Activated CD4-positive, CD25-positive, alpha-beta regulatory T cell treated with anti-CD3 and anti-CD28 coated beads, Interleukin-2, amount 50 U/mL, for 16 hours (primary cell): ENCODE measurements around the gene ENPP6.

Experiments
- DNase-seq: peaks from one replicate; pipeline ENCODE4 v3.0.0-alpha.2; 2020; ENCODE audit warnings: low read depth, low spot score

Gene ENPP6

DNA sequence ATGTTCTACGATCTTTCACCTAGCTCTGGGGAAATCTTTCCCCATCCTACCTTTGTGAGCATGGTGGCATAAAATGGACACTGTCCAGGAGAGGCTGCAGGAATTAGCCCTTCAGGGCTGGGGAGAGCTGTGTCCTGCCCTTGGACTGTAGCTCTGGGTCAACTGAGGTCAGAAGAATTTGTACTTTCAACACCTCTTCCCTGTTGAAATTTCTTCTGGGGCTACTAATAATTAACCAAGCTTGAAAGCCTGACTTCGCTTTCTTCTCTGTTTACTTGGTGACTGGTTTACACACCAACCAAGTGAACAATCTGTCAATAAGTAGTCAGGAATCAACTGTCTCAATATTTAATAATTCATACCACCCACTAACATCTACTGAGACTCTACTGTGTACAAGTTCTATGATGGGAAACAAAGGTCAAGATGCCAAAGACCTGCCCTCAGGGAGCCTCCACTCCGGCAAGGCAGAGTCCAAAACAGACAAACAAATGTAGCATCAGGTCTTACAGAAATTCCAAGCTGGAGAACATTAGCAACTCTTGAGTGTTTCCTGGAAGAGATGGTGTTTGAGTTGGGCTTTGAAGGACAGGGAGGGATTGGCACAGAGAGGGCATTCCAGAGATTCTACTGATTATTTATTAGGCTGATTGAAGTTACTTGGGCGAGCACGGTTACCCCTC lies 113.1 kb downstream of the ENPP6 start:
- no peak for DNase-seq

DNA sequence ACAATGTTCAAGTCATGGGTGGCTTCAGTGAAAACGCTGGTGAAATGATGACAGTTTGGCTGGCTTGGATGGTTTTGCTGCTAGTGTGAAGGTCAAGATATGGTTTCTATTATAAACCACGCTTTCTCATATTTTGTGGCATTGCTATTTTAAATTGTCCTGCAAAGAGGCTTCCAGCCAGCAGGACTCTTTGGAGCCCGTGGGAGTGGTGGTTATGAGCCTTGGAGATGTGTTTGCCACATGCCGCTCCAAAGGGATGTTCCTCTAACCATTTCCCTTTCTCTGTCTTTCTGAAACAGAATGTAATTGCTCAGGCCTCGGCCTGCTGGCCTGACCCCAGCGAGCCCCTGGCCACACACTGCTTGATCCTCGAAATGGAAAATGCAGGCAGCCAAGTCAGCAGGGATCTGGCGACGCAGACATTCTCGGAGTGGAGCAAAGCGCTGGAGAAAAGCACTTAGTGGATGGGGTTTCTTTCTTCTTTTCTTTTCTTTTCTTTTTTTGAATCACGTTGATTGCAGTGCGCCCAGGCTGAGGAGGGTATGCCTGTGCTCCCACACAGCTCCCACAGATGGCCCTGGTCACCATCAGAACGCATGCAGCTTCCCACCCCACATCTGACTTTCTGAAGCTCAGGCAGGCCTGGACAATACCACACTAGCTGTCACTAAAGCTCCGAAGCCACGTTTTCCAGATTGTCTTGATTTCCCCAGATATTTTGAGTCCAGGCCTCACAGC lies 114.0 kb downstream of the ENPP6 start:
- no peak for DNase-seq

DNA sequence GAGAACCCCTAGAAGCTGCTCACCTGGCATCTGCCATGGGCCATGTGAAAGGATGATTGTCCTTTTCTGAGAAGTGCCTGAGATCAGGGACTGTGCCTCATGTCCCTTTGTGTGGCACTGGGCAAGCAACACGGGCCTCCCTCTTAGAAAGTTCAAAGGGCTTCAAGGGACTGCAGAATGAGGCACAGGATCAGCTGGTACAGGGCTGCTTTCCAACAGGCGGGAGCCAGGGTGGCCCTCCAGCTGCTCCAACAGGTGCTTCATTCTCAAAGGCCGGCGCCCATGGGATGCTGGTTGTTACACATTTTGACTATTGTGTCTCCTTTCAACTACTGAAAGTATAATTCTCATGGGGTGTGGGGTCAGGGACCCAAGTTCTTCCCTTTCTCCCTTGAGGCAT lies 114.7 kb downstream of the ENPP6 start:
- no peak for DNase-seq

DNA sequence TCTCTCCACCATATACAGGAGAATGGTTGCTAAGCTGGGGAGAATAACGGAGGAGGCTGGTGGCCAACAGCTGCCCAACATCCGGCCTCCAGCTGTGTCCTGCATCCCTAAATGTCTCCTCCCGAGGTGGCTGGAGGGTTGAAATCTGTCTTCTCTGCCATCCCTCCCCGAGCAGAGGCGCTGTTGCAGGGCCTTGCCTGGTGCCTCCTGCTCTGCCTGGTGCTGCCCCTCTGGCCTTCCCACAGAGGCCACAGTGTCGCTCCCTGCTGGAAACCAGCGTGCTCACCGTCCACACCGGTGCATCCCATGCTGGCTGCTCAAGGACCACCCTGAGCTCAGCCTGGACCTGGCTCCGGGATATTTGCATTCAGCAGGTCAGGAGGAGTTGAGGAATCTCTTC lies 115.2 kb downstream of the ENPP6 start:
- no peak for DNase-seq

DNA sequence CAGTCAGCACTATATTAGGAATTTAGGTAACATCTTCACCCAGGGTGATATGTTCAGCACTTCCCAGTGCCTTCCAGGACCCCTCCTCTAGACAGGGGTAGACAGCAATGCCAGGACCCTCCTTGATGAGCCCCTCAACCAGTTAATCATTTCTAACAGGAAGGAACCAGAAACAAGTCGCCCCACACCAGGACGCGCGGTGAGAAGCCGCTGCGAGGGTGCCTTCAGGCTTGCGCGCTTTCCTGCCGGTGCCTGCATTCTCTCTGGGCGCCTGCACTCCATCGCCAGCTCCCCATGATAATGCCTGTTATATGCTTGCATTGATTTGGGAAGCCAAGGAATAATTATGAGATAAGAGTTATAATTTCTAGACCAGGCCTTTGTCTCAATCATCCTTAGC lies 116.0 kb downstream of the ENPP6 start:
- no peak for DNase-seq

DNA sequence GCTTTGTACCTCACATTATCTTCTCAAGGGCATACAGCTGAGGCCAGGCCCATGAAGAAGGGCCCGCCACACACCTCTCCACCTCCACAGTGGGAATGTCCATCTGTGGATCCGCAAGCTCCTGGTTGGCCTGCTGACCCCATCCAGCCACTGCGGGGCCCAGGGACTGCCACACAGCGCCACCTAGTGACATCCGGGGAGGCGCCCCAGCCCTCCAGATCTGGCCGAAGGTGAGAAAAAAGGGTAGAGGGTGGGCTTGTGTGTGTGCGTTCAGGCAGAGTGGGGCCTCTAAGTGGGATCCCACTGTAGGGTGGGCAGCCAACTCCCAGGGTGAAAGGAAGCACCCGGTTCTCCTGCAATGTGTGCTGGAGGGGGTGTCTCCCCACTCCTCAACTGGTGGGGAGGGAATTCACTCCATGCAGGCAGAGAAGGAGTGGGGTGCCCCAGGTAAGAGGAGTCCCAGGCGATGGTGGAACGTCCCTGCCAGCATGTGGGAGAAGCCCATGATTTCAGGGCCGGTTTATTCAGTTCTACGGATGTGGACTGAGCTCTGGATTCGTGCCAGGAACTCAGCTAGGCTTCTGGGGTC lies 117.3 kb downstream of the ENPP6 start:
- DNase-seq = no peak

DNA sequence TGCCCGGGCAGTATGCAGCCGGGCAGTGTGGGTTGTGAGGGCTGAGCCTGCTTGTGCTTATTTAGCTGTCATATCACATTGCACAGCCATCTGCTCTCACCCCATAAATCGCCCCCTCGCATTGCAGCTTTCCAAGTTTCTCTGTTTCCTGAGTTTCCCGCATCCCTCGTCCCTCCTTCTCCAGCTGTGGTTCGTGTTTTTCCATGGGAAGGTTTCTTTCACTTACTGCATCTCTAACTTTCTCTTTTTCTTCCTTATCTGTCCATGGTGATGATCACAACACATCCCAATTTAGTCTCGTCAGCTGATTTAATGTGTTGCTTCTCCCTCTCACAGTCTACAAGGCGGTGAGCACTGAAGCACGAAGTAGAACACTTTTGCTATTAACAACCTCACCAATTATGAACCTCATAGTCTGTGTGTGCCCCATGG lies 118.1 kb downstream of the ENPP6 start:
- no peak for DNase-seq

DNA sequence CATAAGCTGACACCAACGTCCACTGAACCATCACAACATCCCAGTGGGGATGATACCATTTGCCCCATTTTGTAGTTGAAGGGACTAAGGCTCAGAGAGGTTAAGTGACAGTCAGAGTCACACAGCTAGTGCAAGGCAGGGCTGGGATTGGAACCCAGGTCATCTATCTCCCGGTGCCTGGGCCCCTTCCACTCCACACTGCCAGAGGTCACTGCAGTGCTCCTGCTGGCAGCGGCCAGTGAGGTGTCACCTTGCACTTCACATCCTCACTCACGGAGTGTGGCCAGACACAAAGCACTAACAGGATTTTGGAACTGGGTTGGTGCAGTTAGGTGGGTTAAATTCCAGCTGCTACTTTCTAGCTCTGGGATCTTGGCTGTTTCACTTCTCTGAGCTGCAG lies 118.7 kb downstream of the ENPP6 start:
- DNase-seq = no peak

DNA sequence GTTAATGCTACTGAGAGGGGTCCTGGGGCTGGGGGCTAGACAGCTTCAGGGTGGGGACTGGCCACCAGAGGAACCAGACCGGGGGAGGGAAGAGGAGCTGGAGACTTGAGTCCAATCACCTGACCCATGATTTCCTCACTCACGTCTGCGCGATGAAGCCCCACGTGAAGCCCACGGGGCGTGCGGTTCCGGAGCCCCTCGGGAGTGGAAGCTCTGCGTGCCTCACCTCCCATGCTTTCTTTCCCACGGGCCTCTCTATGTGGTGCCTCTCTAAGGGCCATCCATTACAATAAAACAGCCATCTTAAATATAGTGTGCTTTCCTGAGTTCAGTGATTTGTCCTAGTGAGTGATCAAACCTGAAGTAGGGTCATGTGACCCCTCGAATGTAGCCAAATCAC lies 119.9 kb downstream of the ENPP6 start:
- DNase-seq = no peak

DNA sequence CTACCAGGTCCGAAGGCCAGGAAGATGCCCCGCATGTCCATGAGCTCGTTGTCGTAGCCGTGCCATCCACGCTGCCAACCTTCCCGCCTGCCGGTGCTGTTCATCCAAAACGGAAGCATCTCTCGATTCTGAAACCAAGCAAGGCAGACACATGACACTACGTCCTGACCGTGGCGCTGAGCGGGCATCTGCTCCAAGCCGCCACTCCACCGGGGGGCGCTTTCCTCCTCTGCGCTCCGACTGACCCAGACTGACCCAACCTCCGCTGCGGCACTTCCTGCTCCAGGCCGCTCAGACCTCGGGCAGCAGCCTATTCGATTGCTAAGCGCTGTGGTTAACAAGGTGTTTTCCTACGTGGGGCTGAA lies 120.5 kb downstream of the ENPP6 start:
- DNase-seq = no peak

DNA sequence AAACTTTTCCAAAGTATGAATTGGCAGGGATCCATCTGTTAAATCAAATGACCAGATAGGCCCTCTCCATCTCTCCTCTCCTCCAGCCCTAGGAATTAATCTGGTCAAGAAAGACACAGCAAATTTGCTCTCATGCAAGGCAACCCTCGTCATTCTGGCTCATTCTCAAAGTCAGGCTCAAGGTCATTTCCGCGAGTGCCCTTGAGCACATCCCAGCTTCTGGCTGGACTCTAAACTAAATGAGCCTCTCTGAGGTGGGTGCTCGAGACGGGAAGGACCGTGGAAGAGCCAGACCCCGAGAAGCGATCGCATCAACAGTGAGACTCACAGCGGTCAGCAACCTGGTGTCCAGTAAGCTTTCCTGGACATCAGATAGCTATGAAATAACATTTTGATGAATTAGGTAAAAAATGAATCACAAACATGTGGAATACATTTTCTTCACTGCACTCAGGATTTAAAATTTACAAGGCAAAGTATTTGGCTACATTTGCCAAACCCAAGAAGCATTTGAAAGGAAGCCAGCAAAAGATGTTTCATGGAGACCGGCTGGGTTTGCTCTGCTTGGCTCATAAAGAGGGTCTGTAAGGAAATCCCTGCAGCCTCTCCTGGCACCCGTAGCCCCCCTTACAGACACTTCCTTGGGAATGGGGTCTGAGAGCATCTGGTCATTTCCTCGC lies 121.0 kb downstream of the ENPP6 start:
- no peak for DNase-seq

DNA sequence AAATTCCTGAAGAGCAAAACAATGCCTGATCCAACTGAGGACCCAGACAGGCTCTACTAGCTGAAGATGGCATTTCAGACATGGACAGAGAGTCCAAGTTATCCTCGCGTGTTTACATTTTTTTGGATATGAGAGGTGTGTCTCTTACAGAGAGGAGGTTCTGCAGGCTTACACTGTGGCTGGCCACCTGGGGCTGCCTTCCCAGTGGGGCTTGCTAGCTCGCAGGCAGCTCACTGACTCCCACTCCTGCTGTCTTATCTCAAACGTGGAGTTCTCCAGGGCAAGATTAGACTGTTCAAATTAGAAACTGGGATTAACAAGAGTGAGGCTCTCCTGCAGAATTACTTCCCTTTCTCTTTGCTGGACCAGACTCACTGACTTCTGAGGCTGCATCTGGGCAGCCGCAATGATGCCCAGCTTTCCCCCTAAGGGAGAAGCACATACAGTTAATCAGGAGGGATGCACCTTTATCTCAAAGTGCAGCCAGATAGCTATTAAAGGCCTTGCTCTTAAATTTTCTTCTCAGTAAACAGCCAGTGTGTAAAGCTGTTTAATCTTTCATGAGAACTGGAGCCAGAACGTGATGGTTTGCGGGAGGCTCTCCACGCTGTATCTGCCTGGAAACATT lies 123.0 kb downstream of the ENPP6 start:
- DNase-seq = no peak

DNA sequence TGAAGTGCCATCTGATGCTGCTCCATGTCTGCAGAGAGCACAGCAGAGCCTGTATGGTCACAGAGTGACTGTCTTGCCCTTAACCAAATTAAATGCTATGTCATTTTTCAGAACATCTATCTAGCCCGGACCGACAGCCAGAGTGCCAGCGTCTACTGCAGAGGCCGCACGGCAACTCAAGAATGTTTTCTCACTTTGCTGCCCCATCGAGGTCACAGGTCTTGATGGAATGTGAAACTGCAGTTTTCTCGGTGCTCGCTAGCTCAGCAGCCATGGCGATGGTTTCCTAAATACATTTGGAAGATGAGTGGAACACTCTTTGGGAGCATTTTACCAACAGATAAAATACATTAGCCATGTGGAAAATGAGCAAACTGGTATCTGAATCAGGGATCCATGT lies 125.7 kb downstream of the ENPP6 start:
- no peak for DNase-seq

DNA sequence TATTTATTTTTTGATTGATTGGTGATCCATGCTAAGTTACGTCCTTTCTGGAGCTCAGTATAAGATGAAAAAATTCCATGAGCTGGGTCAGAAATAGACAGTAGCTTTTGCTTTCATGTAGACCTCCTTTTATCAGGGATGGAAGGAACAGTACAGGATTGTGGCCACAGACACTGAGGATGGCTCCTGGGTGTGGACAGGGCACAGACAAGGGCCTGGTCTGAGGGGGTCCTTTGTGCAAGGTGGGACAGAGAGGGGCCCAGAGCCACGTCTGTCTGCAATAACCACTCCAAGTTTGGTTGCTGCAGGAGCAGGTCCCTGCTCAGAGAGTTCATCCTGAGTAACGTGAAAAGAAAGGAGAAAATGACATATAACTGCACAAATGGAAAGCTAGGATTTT lies 127.1 kb downstream of the ENPP6 start:
- no peak for DNase-seq

DNA sequence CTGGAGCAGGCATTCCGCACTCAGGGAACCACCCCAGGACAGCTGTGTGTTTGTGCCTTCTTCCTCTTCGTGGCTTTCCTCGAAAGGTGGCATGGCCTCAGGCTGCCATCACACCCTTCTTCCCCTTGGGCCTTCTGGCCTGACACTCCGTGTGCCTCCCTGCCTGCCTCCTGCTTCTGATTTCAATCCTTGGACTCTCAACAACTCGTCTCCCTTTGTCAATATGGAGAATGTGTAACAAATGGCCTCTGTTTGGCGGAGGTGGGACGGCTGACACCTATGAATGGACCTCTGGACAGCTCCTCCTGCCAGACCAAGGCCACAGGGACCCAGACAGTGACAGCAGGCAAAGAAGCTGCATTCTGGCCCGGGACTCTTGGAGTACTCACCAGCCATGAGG lies 137.0 kb downstream of the ENPP6 start:
- no peak for DNase-seq

DNA sequence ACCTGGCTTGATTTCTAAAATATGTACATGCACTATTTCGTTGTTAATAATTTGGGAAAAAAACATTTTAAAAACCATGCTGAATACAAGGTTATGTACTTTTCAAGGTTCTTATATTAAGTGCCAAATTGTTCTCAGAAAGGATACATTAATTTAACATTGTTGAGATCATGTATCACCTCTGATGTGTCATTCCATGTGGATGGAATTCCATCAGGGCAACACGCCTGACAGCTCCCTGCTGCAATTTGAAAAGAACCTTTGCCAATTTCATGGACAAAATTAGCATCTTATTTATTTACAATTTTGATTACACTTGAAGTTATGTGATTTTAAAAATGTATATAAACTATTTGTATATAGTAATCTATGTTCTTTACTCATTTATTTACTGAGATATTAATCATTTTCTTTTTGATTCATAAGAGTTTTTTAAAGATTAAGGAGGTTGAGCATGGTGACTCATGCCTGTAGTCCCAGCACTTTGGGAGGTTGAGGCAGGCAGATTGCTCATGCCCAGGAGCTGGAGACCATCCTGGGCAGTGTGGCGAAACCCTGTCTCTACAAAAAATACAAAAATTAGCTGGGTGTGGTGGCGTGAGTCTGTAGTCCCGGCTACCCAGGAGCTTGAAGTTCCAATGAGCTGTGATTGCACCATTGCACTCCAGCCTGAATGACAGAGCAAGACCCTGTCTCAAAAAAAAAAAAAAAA lies 142.8 kb downstream of the ENPP6 start:
- DNase-seq = no peak

DNA sequence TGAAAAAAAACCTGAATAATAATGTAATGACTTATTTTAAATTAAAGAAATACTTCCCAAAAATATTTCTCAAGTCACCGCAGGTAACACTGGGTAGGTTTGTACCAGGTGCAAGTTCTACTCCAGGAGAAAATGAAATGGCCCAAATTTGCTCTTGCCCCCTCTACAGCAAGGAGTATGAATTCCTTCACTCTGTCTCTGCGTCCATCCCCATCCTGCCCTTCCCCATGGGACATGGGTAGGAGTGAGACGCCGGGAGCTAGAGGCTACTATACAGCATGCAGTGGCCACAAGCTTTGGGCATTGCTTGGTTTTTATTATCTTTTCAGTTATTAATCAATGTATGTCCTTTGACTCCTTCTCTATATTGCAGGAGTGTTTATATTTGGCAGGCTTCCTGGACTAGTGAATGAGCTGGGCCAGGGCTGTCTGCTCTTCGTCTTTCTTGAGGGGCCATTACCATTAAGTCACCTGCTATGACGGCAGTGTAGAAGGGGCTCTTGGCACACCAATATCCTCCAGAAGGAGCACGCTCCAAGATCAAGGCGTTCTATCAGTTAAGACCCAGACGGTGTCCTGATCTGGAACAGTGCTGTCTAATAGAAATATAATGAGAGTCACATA lies 149.6 kb downstream of the ENPP6 start:
- no peak for DNase-seq

DNA sequence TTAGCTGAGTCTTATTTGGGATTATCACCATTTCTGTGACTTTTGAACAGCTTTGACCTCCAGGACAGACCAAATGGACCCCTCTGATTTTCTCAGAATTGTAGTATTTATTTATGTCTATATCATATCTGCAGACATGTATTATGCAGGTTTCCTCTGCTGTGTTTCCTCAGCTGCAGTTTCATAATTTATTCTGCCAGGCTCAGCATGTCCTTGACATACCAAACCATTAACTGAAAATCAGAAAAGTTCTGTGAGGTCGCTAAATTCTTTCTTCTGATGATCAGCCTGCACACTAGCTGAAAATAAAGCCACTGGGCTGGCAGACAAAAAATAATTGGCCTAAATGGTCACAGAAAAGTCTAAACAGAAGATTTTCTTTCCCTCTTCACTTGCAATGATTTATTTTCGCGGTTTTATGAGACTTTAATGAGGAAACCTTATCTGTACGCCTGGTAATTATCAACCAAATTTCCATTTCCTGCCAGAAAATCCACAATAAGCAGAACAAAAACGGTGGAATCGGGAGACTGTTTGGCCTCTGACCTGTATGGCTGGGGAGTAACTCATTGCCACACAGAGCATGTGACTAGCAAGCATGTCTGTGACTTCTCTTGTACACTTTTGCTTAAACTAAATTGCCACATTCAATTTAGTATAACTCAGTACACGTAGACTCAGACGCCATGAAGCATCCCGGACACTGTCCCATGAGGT lies 150.9 kb downstream of the ENPP6 start:
- no peak for DNase-seq

DNA sequence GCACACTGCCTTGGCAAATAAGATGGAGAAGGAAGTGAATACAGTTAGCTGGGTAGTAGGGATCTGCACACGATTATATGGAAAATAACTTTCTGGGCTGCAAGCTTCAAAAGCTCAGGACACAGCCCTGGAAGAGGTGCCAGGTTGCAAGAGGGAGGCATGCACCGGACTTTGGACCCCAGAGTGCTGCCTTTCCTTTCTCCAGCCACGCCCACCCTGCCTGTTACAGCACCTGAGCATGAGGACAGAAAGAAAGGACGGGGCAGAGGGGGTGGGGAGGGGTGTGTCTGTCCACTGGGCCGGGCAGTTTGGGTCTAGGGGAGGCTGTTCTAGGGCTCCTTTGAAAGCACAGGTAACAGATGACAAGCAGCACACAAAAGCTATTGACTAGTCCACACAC lies 152.8 kb downstream of the ENPP6 start:
- no peak for DNase-seq

DNA sequence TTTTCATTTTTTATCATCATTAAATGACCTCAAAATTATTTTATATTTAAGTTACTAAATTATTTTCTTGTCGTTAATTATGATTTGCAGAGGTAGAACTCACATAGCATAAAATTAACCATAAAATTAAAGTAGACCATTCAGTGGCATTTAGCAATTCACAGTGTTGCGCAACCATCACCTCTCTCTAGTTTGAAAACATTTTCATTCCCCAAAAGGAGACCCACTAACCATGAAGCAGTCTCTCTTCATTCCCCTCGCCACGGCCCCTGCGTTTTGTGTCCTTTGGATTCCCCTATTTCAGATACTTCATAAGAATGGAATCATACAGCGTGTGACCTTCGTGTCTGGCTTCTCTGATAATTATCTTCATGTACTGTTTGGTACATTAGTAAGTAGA lies 154.9 kb downstream of the ENPP6 start:
- no peak for DNase-seq
